HEK293 (cell line): Measurements from ENCODE around the gene MECR.

Experiments
- BCL11B ChIP-seq: fragments of 450-650 bp; formaldehyde crosslinking; IDR thresholded peaks from 2 replicates; pipeline ENCODE4 v1.5.1; 2016; ENCODE audit warnings: low read depth, missing biosample characterization, missing genetic modification characterization
- ZBTB7A ChIP-seq: fragments of 450-650 bp; formaldehyde crosslinking; IDR thresholded peaks from 2 replicates; pipeline ENCODE4 v1.5.1; 2016; ENCODE audit warnings: low read depth, missing biosample characterization, missing genetic modification characterization
- ZNF121 ChIP-seq: fragments of 450-650 bp; formaldehyde crosslinking; IDR thresholded peaks from 2 replicates; pipeline ENCODE4 v1.5.1; 2016; ENCODE audit warnings: missing biosample characterization, missing genetic modification characterization
- ZNF155 ChIP-seq: fragments of 450-650 bp; formaldehyde crosslinking; IDR thresholded peaks from 2 replicates; pipeline ENCODE4 v1.5.1; 2016; ENCODE audit warnings: missing biosample characterization, missing genetic modification characterization
- ZNF274 ChIP-seq, 2 experiments: fragments of 200-500 bp in 1 of 2; fragments of 450-650 bp in 1 of 2; sonication (Bioruptor generic) in 1 of 2; formaldehyde crosslinking in 1 of 2; IDR thresholded peaks; 2 replicates each; pipeline versions ENCODE4 v1.5.1 to v1.6.1; 2014 to 2016; ENCODE audit warnings: borderline replicate concordance in 1 of 2, inconsistent platforms in 1 of 2, low read length in 1 of 2, missing biosample characterization in 1 of 2, missing genetic modification characterization in 1 of 2
- TF ChIP-seq, protein P1 (sequence below): fragments of 450-650 bp; formaldehyde crosslinking; IDR thresholded peaks from 2 replicates; pipeline ENCODE4 v1.5.1; 2016; ENCODE audit warnings: missing biosample characterization, missing genetic modification characterization
- TF ChIP-seq, protein P2 (sequence below): sonication (generic); formaldehyde crosslinking; IDR thresholded peaks from 2 replicates; pipeline ENCODE4 v1.8.1; 2022; ENCODE audit warnings: mild to moderate bottlenecking, moderate library complexity, missing genetic modification reagents

DNA sequence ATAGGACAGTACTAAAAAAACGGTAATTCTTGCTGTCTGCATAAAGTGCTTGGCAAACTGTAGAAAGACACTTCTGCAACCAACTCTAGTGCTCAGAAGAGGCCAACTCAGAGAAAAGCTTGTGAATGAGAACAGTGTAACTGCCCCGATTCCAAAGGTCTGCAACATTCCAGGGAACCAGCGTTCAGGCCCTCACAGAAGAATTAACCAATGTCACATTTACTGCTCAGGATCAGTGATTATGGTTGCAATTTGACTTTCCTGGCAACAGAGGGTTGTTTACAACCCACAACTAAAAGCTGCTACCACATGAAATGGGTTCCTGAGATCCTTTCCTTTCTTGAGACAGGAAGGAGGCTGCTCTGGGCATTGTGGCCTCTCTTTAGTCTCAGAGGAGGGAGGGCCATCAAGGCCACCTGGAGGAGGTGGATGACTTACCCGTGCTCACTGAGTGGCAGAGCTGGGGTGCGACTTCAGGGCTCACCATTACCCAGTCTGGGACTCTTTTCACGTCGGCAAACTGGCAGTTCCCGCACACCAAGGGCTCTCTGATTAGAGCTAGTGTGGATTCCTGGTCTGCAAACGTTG lies 64.3 kb downstream of the MECR start:
- TF ChIP-seq, protein P1, sequence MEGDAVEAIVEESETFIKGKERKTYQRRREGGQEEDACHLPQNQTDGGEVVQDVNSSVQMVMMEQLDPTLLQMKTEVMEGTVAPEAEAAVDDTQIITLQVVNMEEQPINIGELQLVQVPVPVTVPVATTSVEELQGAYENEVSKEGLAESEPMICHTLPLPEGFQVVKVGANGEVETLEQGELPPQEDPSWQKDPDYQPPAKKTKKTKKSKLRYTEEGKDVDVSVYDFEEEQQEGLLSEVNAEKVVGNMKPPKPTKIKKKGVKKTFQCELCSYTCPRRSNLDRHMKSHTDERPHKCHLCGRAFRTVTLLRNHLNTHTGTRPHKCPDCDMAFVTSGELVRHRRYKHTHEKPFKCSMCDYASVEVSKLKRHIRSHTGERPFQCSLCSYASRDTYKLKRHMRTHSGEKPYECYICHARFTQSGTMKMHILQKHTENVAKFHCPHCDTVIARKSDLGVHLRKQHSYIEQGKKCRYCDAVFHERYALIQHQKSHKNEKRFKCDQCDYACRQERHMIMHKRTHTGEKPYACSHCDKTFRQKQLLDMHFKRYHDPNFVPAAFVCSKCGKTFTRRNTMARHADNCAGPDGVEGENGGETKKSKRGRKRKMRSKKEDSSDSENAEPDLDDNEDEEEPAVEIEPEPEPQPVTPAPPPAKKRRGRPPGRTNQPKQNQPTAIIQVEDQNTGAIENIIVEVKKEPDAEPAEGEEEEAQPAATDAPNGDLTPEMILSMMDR (tag by site-specific recombination), result no peak
- TF ChIP-seq, protein P2, sequence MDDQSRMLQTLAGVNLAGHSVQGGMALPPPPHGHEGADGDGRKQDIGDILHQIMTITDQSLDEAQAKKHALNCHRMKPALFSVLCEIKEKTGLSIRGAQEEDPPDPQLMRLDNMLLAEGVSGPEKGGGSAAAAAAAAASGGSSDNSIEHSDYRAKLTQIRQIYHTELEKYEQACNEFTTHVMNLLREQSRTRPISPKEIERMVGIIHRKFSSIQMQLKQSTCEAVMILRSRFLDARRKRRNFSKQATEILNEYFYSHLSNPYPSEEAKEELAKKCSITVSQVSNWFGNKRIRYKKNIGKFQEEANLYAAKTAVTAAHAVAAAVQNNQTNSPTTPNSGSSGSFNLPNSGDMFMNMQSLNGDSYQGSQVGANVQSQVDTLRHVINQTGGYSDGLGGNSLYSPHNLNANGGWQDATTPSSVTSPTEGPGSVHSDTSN (CRISPR knock-in tag), result no peak
- TF ChIP-seq ZNF155 (no peak), ZNF274 (IDR thresholded peaks at IDR 0.05; ENCODE audit: low read length) (no peak), ZNF274 (tag by site-specific recombination; IDR thresholded peaks at IDR 0.05; ENCODE audit: borderline replicate concordance) (no peak), BCL11B (tag by site-specific recombination) (no peak), ZBTB7A (tag by site-specific recombination) (no peak), ZNF121 (no peak)
